GM18502 (cell line): ENCODE data around the gene HIPK2.

Experiments
- ATAC-seq: cut with Tn5 transposase; IDR thresholded peaks from one replicate; pipeline ENCODE4 v1.9.1; 2021; ENCODE audit warnings: mild to moderate bottlenecking; ENCODE audit not compliant: unreplicated experiment, poor library complexity

The HIPK2 gene

DNA sequence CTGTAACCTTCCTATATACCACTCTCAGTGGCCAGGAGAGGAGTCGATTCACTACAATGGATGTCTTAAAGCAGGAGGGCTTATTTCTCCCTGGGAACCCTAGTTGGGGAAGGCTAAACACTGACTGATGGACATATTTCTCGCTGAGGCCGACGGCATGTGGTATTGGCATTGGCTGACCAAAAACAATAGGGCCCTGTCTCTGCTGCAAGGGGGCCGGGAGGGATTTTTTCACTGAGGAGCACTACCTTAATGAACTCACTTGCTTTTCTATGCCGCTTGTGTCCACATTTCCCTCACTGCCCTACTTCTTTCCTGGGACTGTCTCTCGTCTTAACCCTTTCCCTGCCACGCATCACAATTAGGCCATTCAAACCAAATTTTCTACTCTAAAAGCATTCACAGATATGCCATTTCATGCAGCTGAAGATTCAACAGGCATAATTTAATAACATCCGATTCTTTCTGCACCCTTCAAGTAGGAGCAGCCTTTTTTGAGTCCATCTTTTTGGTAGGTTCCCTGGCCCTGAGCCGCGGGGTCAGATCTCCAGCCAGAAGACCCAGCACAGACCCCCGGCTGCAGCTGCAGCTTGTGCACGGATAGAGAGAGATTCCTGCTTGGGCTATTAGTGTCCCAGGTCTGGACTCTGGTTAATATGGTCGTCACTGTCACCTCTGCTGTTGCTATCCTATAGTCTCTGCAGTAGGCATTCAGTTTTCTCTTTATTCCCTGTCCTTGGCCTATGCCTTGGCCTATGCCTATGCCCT is 118.7 kb downstream of the HIPK2 start:
- ATAC-seq: no peak

DNA sequence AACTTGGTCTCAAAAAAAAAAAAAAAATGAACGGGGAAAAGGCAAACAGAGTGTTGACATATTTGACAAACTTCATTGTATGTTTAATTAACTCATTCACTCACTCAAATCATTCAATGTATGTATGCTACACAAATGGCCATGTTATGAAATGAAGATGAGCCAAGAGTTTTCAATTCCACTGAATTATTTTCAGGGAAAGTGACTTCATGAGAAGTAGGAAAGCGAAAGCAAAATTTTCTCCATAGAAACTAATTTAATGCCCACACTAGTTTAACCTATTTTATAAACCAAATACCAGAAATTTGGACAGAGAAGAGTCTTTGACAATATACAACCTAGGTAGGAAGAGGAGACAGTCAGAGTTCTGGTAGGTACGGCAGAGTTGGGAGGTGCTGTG is 119.5 kb downstream of the HIPK2 start:
- ATAC-seq: no peak

DNA sequence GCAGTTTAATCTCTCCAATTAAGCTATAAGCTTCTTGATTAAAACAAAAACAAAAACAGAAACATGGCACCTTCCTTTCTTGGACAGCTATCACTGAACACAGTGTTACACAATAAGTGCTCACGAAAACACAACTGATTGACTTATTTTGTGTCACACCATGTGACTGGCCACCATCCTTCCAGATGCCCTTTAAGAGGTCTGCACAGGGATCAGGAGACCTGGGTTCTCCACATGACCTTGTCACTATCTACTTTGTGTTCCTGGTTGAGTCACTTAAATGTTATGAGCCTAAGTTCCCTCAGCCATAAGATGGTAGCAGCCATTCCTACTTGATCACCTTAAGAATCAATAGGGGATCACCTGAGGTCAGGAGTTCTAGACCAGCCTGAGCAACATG is 120.1 kb downstream of the HIPK2 start:
- no peak for ATAC-seq

DNA sequence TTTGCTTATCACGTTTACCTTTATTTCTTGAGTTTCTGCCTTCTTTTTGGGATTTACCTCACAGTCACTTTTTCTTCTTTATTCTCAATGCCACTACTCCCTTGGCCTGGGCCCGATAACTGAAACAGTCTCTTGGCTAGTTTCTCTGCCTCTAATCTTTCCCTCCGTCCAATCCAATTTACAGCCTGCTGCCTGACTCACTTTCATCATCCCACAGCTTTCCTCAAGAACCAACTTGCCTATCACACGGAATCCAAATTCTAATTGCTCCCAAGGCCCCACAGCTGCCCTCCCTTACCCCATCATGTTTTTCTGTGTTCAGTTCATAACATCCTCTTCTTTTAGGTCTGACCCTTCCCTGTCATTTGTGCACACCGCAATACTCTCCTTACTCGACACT is 121.4 kb downstream of the HIPK2 start:
- no peak for ATAC-seq

DNA sequence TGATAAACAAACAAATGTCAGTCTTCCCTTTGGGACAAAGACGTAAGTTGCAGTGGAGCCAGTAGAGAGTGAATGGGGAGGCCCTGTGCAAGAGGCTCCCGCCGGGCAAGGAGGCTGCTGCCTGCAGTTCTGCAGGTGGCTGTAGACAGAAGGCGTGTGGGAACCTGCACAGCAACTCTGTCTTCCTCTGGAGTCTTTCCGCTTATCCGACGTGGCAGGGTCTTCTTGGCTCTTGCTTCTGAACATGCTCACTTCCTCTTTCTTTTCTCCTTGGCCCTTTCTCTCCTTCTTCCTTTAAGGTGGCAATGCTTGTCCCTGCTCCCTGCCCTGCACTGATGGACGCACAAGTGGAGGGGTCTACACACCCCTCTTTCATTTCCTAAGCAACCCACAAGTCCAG is 122.5 kb downstream of the HIPK2 start:
- no peak for ATAC-seq

DNA sequence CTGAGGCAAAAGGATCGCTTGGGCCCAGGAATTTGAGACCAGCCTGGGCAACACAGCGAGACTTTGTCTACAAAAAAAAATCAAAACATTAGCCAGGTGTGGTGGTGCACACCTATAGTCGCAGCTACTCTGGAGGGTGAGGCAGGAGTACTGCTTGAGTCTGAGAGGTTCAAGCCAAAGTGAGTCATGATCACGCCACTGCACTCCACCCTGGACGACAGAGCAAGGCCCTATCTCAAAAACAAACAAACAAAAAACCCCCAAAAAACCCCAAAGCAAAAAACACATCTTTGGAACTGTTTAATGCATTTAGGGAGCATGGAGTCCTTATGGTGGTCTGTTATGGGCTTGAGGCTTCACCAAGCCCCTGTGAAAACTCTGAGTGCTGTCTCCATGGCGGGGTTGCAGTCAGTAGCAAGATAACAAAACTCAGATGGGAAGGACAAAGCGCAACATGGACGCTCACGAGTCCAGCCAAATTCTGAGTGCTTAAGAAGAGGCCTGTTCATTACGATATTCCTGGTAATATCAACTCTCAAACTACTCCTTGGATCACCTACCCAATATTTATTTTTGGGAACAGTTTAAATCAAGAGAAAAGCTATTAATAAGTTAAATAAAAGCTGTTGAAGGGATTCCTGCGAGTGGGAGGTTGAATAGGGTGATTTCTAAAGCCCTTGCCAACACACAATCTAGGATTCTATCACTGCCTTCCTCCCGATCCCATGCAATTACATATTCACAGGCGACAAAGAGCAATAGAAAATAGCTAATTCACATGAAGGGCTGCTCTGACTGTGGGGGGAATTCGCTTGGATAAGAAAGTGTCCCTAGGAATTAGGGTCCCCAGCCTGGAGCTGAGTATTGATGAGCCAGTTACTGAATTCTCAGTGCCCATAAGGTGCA is 123.3 kb downstream of the HIPK2 start:
- ATAC-seq: no peak

DNA sequence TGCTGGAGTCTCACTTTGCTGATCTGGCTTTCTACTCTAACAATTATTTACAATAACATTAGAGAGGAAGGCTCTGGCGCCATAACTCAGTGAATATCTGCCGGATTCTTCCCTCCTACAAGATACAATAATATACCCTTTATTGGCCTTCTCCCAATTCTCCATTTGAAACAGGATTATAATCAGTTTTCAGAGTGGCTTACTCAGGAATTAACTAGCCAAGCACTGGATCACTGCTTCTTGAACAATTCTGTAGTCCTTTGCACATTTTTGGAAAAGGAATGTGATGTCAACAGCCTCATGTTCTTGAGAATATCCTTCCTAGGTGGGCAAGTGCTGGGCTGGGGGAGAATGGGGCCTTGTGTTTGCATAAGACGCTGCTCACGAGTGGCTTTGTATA is 125.9 kb downstream of the HIPK2 start:
- no peak for ATAC-seq

DNA sequence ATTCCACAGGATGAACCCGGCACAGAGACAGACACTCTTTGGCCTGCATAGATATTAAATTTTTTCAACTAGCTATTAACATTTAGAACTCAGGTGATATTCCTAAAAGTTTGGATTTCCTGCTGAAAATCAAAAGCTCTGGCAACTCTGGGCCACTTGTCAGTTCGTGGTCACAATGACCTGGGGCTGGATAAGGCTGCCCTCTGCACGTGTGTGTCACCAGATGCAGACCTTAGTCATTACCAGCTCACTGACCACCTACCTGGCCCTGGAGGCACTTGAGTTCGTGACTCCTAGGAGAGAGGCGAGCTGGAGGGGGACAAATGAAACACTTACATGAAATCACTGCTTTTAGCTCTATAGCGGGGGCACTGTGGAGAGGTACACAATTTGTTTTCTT is 126.5 kb downstream of the HIPK2 start:
- no peak for ATAC-seq

DNA sequence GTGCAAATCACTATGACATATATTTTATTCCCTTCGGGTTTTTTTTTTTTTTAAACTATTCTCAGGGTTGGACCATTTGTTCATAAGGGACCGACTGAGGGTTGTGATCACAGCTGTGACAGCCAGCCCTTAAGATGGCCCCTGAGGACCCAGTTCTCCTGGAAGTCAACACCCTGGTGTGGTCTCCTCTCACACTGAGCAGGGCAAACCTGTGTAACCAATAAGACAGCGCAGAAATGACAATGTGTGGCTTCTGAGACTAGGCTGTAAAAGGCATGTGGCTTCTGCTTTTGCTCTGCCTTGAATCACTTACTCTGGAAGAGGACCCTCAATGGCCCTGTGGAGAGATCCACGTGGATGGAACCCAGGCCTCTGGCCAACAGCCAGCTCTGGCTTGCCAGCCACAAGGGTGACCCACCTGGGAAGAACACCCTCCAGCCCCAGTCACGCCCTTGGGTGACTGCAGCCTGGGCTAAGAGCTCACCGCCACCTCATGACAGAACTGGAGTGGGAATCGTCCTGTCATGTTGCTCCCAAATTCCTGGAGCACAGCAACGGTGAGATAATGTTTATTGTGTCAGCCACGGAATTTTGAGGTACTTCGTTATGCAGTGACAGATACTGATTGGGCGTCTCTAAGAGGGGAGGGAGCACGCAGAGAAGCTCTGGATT is 127.2 kb downstream of the HIPK2 start:
- no peak for ATAC-seq

DNA sequence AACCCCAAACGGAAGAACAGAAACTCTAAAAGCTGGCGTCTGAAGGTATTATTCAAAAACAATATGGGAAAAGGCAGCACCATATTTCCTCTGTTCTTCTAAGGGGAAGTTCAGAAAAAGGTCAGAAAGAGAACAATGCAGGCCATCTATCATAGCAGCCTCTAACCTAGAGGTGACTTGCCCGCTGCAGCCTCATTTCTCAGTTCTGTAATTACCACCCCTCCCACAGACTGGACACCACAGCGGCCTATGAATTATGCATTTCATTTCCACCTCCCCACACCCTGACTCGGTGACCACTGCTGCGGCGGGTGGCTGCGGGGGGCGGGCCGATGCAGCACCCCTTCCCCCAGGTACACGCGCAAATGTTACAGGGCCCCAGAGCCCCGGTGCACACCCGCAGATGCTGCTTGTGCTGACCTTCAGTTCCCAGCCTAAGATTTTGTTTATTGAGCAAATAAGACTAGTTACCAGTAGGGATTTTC is 128.8 kb downstream of the HIPK2 start:
- ATAC-seq: peak; percentile 89

DNA sequence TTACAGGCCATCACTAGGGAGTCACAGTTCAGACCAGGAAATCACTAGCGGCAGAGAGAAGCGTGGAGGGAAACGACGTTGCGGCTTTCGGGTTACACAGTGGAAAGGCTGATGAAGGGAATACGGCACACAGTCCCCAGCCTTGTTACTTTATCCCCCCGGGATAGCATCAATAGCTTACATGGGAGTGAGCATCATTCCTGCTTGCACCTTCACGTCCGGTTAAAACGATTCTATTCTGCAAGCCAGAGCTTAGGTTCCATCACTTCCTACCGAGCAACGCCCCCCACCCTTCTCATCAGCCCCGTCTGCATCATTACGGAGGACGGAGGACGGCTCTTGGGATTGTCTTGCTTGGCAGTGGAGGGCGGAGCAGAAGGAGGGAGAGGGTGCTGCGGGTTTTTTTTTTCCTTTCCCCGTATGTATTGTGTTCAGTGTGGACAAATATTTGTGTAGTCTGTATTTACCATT is 129.4 kb downstream of the HIPK2 start:
- ATAC-seq: no peak

DNA sequence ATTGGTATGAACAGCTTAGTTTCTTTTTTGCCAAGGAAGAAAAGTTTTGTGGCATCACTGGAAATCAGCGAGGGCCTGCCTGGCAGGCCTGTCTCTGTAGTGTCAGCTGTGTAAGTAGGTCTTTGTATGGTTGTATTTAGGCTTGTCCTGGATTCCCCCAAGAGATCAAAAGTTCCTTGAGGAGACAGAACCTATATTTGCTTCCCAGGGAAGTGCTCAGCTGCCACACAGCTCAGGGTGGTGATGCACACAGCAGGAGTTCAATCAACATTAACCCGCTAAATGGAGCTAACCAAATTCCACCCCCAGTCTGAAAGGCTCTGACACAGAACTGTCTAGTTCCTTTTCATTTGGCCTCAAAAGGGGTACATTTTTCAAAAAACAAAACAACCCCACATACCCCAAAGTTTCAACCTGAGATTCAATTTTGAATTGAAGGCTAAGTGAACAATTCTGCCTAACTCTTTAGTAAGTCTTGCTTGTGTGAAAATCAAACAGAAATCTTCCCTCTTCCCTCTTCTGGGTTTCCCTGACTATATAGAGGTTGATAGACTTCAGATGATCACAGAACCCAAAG is 129.9 kb downstream of the HIPK2 start:
- no peak for ATAC-seq

DNA sequence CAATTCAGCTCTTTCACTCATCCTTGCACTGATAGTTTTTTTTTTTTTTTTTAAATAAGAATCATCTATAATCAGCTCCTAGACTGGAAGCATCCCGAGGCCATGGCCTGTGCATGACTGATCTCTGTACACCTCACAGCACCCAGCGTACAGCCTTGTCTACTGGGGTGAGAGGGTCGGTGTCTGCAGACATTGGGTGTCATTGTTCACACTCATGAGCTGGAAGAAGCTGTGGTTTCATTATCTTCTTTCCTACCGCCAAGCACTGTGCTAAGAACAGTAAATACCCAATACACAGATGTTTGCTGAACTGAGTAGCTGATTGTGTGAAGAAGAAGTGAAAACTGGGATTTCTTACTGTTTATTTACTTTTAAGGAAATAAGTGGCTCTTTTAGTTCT is 130.7 kb downstream of the HIPK2 start:
- ATAC-seq: no peak

DNA sequence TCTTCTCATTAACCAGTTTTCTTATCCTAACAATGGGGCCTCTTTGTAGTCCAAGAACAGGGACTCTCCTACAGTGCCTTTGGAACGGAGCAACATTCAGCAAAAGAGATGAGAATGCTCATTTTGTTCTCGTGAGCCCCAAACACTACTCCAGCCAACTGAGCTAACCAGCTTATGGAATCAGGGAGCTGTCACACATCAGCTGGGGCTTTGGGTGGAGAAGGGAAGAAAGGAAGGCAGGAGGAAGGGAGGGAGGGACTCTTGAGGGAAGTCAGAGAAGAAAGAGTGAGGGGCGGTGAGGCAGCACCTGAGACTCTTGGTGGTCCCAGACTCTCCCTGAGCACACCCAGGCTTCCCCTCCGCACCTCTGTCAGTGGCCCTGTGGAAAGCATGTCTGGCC is 131.2 kb downstream of the HIPK2 start:
- ATAC-seq: no peak

DNA sequence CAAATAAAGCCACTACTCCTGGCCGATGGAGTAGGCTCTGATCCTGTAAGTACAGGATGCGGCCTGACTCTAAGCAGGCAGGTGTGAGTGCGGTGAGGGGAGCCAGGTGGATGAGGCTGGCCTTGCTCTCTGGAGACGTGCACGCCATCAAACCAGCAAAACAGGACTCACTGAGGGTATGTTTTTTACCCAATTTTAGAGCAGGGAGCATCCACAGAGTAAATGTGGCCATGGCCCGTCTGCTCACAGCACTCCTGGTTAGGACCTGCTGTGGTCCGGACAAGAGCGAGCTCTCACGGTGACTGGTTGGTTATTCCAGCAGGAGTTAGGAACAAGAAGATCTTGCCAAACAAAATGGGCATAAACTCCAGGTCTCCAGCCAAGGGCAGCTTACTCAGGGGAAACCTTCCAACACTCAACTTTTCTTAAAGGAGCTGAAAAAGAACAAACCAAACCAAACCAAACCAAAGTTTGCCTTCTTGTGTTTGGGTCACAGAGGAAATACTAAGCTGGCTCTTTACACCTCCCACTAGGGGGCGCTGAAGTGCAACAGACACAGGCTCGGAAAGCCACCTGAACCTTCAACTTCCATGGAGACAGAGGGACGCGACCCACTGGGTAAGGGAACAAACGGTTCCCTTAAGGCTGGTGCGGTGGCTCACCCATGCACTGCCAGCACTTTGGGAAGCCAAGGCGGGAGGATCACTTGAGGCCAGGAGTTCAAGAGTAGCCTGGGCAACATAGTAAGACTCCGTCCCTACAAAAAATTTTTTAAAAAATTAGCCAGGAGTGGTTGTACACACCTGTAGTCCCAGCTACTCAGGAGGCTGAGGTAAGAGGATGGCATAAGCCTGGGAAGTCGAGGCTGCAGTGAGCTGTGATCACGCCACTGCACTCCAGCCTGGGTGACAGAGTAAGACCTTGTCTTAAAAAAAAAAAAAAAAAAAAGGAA is 131.9 kb downstream of the HIPK2 start:
- ATAC-seq: no peak

DNA sequence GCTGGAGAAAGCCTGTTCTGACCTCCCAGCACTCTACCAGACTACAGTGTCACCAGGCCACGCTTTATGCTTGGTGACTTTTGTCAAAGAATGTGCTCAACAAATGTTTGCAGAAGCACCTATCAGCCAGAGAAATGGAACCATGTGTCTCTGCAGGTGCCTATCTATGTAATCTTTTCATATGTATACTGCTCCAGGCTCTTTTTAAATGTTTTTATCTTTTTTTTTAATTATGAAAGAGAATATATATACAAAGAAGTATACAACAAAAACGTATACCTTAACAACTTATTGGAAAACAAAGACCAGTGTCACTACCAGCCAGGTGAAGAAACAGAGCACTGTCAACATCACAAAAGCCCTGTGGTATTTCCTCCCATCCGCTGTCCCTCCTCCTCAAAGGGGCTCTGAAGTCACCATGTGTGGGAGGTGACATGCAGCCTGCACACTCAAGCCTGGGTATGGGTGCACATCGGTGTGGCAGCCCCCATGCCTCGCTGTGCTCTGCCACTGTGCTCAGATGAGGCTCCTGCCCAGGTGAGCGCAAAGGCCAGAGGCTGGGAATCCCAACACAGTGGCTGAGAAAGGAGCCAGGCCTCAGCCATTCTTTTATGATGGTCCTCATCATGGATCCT is 133.7 kb downstream of the HIPK2 start:
- ATAC-seq: no peak

DNA sequence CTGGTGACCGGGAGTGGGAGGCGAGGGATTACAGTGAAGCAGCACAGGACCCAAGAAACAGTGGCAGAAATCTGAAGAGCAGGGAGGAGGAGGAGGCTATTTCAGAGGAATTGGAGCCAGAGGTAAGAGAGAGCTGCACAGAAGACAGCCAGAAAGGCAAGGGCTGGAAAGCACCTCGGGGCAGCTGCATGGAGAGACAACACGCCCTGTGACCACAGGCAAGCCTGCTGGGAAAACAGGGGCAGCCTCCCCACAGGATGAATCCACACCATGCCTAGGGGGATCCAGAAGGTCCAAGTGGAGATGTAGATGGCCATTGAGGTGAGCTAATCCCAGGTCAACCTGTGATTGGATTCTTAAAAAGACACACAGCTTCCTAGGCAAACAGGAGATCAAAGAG is 135.5 kb downstream of the HIPK2 start:
- ATAC-seq: no peak

DNA sequence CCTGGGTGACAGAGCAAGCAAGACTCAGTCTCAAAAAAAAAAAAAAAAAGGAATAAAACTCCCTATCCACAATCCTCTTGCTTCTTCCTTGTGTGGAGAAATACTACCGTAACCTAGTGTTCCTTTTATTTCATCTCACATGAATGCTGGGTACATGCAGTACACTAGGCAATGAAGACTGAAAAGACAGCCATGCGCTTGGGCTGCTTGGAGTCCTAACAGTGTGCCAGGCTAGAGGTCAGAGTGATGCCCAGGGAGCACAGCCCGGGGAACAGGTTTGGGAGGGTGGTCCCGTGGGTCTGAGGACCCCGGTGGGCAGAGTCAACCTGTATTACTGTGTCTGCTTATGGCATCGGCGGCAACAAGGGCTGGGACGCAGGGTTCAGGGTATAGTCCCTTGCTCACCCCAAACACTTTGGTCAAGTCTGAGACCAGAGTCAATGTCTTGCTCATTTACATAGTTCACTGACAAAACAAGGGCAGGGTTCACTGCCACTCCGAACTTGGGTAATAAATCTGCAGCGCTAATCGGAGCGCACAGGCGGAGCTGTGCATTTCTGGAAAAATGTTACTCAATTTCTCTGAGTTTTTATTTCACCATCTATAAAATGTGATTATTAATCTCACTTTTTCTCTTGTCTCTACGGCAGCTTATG is 136.3 kb downstream of the HIPK2 start:
- ATAC-seq: no peak
